Activated T-helper 1 cell treated with anti-CD3 and anti-CD28 coated beads, Interleukin-2, amount 50 U/mL, for 16 hours (primary cell): ENCODE results near the gene PTCHD1.

Experiments
- DNase-seq, 2 donors: peaks; one replicate each; pipeline ENCODE4 v3.0.0-alpha.2; 2020; ENCODE audit warnings: low read depth in 1 of 2, low spot score in 1 of 2

Gene PTCHD1

GRCh38 chrX:23344904-23345271 lies 10.2 kb downstream of the PTCHD1 start:
- no peak for DNase-seq

GRCh38 chrX:23356189-23356588 lies 21.5 kb downstream of the PTCHD1 start:
- DNase-seq: no peak

GRCh38 chrX:23364416-23364815 lies 29.8 kb downstream of the PTCHD1 start:
- no peak for DNase-seq

GRCh38 chrX:23365541-23365940 lies 30.9 kb downstream of the PTCHD1 start:
- DNase-seq: no peak

GRCh38 chrX:23366914-23367313 lies 32.3 kb downstream of the PTCHD1 start:
- DNase-seq: no peak

GRCh38 chrX:23369027-23369426 lies 34.4 kb downstream of the PTCHD1 start:
- DNase-seq: no peak

GRCh38 chrX:23372220-23372902 lies 37.7 kb downstream of the PTCHD1 start:
- DNase-seq: no peak

- DNase-seq: no peak
Observed at GRCh38 chrX:23373129-23373804, 38.6 kb downstream of the PTCHD1 start.

GRCh38 chrX:23374291-23374690 lies 39.6 kb downstream of the PTCHD1 start:
- no peak for DNase-seq

GRCh38 chrX:23376581-23376980 lies 41.9 kb downstream of the PTCHD1 start:
- DNase-seq: no peak

GRCh38 chrX:23380581-23380980 lies 45.9 kb downstream of the PTCHD1 start:
- no peak for DNase-seq

- no peak for DNase-seq
Observed at GRCh38 chrX:23381099-23382087, 46.7 kb downstream of the PTCHD1 start.

GRCh38 chrX:23382572-23382971 lies 47.9 kb downstream of the PTCHD1 start:
- no peak for DNase-seq

- DNase-seq: no peak
Observed at GRCh38 chrX:23383411-23383810, 48.8 kb downstream of the PTCHD1 start.

- DNase-seq: no peak
Observed at GRCh38 chrX:23385242-23385641, 50.6 kb downstream of the PTCHD1 start.

- DNase-seq: no peak
Observed at GRCh38 chrX:23386260-23386659, 51.6 kb downstream of the PTCHD1 start.

GRCh38 chrX:23386726-23387125 lies 52.1 kb downstream of the PTCHD1 start:
- DNase-seq: no peak

GRCh38 chrX:23387550-23388184 lies 53.0 kb downstream of the PTCHD1 start:
- no peak for DNase-seq

GRCh38 chrX:23389196-23389792 lies 54.6 kb downstream of the PTCHD1 start:
- DNase-seq: no peak

- DNase-seq: no peak
Observed at GRCh38 chrX:23390979-23391378, 56.3 kb downstream of the PTCHD1 start.

GRCh38 chrX:23392195-23392594 lies 57.5 kb downstream of the PTCHD1 start:
- DNase-seq: no peak
